ENCODE data around the gene DEGS1. TPM values are rescaled to one million over a fixed set of nuclear protein-coding genes. Genes with fewer than 3 reads are reported as not detected.

DEGS1 gene
- total and polyA plus RNA-seq, 2 of the 4 experiments (the other 2 are of a cell fraction) = 54.8 to 109 TPM

DNA sequence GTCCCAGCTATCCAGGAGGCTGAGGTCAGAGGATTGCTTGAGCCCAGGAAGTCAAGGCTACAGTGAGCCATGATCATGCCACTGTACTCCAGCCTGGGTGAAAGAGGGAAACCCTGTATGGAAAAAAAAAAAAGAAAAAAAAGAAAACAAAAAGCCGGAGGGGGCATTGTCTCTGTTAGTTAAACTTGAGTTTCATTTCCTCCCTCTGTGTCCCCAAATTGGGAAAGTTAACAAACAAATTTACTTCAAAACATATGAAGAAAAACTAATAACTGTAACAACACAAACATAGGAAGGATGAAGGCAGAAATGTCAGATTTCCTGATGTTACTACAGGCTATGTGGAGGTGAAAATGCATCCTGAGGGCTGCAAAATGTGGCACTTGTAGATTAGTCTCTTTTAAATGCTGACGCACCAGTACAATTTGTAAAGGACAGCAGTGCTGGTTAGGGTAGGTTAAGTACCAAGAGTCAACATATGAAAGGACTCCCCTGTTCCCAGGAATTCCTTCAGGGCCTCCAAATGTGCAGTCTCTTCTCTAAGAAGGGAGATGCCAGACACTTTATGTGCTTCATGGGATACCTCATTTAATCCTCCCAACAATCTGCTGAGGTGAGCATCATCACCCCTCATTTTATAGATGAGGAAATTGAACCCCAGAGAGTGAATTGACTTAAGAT is 52.9 kb downstream of the DEGS1 start:
- DNase-seq (no peak), ATAC-seq (ENCODE audit: low read depth) (no peak)
- Histone ChIP-seq H4K5ac (ENCODE audit: low read depth, low read length) (no peak overlapping the region), H2AK9ac (replicated peaks; ENCODE audit: low read depth, low read length, poor library complexity) (no peak overlapping the region), H2BK20ac (ENCODE audit: low read depth, low read length) (no peak overlapping the region), H3K4me1 (ENCODE audit: control insufficient read depth, insufficient read depth, low read length) (no peaks in the 10 kb centered on the region), H3K9ac (ENCODE audit: low read depth, low read length) (no peak overlapping the region), H3K23ac (ENCODE audit: low read depth, low read length) (no peak overlapping the region), H3K56ac (ENCODE audit: extremely low read depth, insufficient read depth, low read length) (no peak overlapping the region), H2AFZ (replicated peaks; ENCODE audit: low read length, poor library complexity) (no peak overlapping the region), H3K79me1 (ENCODE audit: low read depth in 1 of 2, low read length in 2 of 2) (no peaks in the 10 kb centered on the region; a peak in 3 of 4 replicates), H3K9me1 (ENCODE audit: insufficient read depth, low read length) (no peaks in the 10 kb centered on the region), H2BK5ac (ENCODE audit: low read depth, low read length, poor library complexity, severe bottlenecking) (no peak overlapping the region), H3K36me3 (ENCODE audit: control insufficient read depth, insufficient read depth, low read length) (peaks cover 6% of the 10 kb centered on the region), H3K27me3 (ENCODE audit: control insufficient read depth, insufficient read depth, low read length) (no peaks in the 10 kb centered on the region), H4K8ac (ENCODE audit: low read depth in 2 of 2, low read length in 2 of 2) (no peak overlapping the region), H3K4me2 (ENCODE audit: low read depth, low read length) (no peak overlapping the region), H3K9me3 (ENCODE audit: control insufficient read depth, insufficient read depth, low read length) (no peaks in the 10 kb centered on the region), H4K20me1 (ENCODE audit: insufficient read depth, low read length) (no peaks in the 10 kb centered on the region), H2AK5ac (ENCODE audit: low read depth, low read length) (no peak overlapping the region), H4K91ac (ENCODE audit: insufficient read depth, low read depth, low read length) (no peak overlapping the region), H3K27ac (ENCODE audit: insufficient read depth, low read length) (no peak overlapping the region), H3K4me3 (ENCODE audit: insufficient read depth, low read depth, low read length) (no peak overlapping the region), H2BK15ac (ENCODE audit: low read depth, low read length) (no peak overlapping the region), H3K14ac (replicated peaks; ENCODE audit: low read depth, low read length) (no peak overlapping the region), H2BK120ac (ENCODE audit: low read depth, low read length) (no peak overlapping the region), H3K4ac (ENCODE audit: low read depth, low read length) (no peak overlapping the region), H3K18ac (ENCODE audit: low read depth, low read length) (no peak overlapping the region)
- dilution Hi-C loops (cut with HindIII; ENCODE audit: low sequenced_read_pairs, unreplicated experiment) = no loop called here
- POLR2A ChIA-PET (ENCODE audit: unreplicated experiment) = no interaction called here
- WGBS, 2 experiments (ENCODE audit: extremely low coverage in 2 of 2, insufficient read length in 1 of 2) = no CpG with 5 or more reads among the region's 2 CpGs
- CTCF ChIA-PET = no interaction called here
- BruUV-seq (replicated peaks) = no TSS peak
- TF ChIP-seq CEBPB (IDR thresholded peaks at IDR 0.05; ENCODE audit: low read depth, low read length) = no peak
- TF ChIP-seq, protein P1, sequence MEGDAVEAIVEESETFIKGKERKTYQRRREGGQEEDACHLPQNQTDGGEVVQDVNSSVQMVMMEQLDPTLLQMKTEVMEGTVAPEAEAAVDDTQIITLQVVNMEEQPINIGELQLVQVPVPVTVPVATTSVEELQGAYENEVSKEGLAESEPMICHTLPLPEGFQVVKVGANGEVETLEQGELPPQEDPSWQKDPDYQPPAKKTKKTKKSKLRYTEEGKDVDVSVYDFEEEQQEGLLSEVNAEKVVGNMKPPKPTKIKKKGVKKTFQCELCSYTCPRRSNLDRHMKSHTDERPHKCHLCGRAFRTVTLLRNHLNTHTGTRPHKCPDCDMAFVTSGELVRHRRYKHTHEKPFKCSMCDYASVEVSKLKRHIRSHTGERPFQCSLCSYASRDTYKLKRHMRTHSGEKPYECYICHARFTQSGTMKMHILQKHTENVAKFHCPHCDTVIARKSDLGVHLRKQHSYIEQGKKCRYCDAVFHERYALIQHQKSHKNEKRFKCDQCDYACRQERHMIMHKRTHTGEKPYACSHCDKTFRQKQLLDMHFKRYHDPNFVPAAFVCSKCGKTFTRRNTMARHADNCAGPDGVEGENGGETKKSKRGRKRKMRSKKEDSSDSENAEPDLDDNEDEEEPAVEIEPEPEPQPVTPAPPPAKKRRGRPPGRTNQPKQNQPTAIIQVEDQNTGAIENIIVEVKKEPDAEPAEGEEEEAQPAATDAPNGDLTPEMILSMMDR (conservative IDR thresholded peaks at IDR 0.05; ENCODE audit: low read depth, low read length) = no peak
- no peak for TF ChIP-seq MAZ (IDR thresholded peaks at IDR 0.05; ENCODE audit: borderline replicate concordance, low read depth, low read length)
- TF ChIP-seq, protein P2, sequence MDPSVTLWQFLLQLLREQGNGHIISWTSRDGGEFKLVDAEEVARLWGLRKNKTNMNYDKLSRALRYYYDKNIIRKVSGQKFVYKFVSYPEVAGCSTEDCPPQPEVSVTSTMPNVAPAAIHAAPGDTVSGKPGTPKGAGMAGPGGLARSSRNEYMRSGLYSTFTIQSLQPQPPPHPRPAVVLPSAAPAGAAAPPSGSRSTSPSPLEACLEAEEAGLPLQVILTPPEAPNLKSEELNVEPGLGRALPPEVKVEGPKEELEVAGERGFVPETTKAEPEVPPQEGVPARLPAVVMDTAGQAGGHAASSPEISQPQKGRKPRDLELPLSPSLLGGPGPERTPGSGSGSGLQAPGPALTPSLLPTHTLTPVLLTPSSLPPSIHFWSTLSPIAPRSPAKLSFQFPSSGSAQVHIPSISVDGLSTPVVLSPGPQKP (IDR thresholded peaks at IDR 0.05; ENCODE audit: borderline replicate concordance, low read depth, low read length) = no peak
- TF ChIP-seq FOS (IDR thresholded peaks at IDR 0.05; ENCODE audit: low read depth, low read length) = no peak
- no peak for TF ChIP-seq RCOR1 (IDR thresholded peaks at IDR 0.05; ENCODE audit: insufficient replicate concordance, low read length)
- in situ Hi-C loops (cut with MboI; ENCODE audit: low sequenced_read_pairs) = no loop called here
- intact Hi-C loops (cut with micrococcal nuclease) = no loop called here

Measured in IMR-90 (cell line).